Fibroblast of skin of right quadriceps (primary cell): ENCODE results near the gene WDFY2.

Experiments used
- DNase-seq: peaks from one replicate; pipeline ENCODE4 v3.0.0-alpha.2; 2013

Gene WDFY2

GRCh38 chr13:51719394-51719793 is 135.1 kb downstream of the WDFY2 start:
- DNase-seq: no peak

DNA sequence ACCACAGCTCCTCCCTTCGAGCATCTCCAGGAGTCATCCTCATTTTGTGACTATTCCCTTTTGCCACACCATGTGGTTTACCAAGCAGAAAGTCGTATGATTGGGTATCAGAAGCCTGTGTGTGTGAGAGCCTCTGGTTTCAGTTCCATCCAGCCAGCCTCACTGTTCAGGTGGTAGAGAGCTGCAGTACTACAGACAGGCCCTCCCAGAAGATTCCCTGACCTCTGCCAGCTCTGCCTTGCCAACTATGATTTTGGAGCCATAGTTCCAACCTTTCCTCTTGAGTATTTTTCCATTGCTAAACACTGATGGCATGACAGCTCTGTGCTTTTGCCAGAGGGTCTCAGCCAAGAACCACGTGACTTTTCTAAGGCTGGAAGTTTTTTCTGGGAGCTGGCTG is 137.2 kb downstream of the WDFY2 start:
- no peak for DNase-seq

- no peak for DNase-seq
Measured at GRCh38 chr13:51723529-51723928, 139.3 kb downstream of the WDFY2 start.

GRCh38 chr13:51724721-51725120 is 140.5 kb downstream of the WDFY2 start:
- DNase-seq: no peak

DNA sequence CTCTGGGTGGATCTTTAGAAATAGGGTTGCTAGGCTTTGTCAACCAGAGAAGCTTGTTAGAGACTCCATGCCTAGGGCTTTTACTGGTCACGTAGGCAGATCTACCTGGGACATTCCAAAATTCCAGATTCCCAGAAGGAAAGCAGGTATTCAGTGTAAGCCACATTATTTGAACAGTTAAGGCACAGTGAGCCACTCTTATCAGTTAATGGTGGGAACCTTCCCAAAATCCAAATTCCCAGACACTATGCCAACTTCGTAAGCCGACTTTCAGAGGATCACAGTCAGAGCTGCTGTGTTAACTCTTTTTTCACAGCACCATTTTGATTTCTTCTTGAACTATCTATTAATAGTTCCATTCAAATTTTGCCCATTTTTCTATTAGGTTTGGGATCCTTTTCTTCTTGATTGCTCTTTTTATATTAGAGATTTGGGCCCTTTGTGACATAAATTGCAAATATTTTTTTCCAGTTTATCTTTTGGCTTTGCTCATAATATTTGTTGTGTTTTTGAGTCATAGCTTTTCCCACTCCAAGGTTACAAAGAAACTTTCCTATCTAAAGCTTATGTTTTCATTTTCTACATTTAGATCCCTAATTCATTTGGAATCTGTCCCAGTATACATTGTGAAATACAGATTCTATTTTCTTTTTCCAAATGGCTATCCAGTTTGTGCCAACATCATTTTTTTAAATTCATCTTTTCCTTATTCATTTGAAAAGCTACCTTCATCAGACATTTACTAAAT is 142.4 kb downstream of the WDFY2 start:
- DNase-seq: peak; percentile 82

- DNase-seq: no peak
Measured at GRCh38 chr13:51727634-51728274, 143.5 kb downstream of the WDFY2 start.

GRCh38 chr13:51728275-51728673 is 144.0 kb downstream of the WDFY2 start:
- DNase-seq: no peak

DNA sequence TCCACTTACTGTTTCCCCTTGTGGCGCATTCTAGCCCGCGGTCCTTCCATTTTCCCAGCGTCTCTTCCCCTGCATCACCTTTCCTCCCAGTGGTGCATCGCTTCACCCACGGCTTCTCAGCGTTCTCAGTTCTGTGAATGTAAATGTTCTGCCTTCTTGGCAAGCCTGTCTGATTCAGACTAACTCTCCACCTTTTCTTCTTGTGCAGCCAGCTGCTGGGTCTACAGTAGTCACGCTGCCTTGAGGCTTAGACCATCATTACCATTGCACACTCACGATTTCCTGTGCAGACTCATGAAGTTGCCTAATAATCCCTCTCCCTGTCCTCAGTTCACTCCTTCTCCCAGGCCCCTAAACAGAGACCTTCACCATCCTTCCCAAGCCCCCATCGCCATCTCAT is 144.7 kb downstream of the WDFY2 start:
- DNase-seq: peak; percentile 79

GRCh38 chr13:51729866-51730553 is 145.7 kb downstream of the WDFY2 start:
- DNase-seq: peak; percentile 89

- no peak for DNase-seq
Measured at GRCh38 chr13:51730927-51731326, 146.7 kb downstream of the WDFY2 start.

DNA sequence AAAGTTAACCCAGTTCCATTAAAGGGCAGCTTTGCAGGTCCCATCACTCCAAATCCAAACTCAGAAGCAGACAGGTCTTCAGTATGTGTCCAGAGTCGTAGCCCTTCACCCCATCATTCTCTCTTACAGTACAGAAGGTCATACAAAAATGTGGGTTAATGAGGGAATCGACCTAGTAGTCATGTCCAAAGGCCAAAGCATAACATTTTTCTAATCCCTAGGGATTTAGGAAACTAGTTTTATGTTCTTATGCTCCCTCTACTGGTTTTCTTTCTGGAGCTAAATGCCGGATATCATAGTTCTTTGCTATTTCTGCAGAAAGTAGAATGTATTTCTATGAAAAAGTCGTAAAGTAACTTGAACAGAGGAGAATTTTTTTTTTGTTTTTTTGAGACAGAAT is 147.5 kb downstream of the WDFY2 start:
- peak; percentile 66 for DNase-seq

- peak; percentile 17 for DNase-seq
Measured at GRCh38 chr13:51733374-51734298, 149.4 kb downstream of the WDFY2 start.

DNA sequence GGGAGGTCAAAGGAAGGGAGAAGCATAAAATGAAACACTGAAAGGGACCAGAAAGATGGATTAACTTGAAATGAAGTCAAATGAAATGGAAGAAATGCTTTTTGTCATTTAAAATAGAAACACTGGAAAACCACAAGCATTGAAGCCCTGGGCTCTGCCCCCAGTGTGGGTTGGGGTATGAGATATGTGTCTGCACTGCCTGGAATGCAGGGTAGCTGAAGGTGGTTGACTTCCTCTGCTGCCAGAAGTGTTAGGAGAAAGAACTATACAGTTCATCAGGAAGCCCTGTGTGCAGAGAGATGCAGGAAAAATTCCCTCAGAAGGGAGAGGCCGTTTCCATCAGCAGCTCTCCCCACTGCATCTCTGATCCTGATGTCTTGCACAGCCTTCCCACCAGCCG is 150.5 kb downstream of the WDFY2 start:
- DNase-seq: peak; percentile 68

GRCh38 chr13:51737609-51738008 is 153.3 kb downstream of the WDFY2 start:
- no peak for DNase-seq

DNA sequence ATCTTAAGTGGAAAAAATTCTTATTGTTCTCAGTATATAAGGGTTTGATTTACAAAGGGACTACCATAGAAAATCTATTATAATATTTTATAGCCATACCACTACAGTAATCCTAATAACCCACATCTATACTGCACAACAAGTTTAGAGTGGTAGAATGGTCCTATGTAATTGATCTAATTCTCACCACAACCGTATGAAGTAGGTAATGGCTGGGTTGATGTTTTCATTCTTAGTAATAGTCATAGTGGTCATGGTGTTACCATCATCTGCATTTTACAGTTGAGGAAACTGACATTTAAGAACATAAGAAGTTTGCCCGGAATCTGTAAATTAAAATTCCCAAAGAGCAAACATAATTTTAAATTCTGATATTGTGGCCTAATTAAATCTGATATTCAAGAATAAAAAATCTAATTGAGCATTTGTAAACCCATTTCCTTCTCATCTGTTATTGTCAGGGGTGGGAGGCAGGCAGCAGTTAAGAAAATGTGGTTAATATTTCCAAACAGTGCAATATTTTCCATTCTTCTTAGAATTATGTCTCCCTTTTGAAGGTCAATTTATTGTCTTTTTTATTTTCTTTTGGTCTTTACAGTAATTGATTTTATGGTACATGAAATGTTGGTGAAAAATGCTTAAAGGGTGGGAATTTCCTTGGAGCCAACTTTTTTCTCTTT is 154.1 kb downstream of the WDFY2 start:
- DNase-seq: no peak

- DNase-seq: no peak
Measured at GRCh38 chr13:51739027-51739764, 154.9 kb downstream of the WDFY2 start.

DNA sequence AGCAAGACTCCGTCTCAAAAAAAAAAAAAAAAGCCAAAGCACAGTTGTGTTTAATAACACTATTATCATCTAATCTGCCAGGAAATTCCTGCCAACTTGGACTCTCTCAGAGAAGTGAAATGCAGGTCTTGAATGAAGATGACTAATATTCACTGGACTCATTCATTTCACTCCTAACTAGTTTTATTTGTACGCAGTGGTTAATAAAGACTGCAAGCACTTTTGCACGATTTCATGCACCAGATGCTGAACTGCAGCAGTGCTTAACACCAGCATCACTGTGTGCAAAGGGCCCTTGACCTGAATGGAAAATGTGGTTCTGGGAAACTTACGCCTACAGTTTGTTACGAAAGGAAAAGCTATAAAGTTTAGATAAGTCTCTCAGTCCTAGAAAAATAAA is 156.4 kb downstream of the WDFY2 start:
- DNase-seq: peak; percentile 31

- no peak for DNase-seq
Measured at GRCh38 chr13:51742031-51742430, 157.8 kb downstream of the WDFY2 start.

DNA sequence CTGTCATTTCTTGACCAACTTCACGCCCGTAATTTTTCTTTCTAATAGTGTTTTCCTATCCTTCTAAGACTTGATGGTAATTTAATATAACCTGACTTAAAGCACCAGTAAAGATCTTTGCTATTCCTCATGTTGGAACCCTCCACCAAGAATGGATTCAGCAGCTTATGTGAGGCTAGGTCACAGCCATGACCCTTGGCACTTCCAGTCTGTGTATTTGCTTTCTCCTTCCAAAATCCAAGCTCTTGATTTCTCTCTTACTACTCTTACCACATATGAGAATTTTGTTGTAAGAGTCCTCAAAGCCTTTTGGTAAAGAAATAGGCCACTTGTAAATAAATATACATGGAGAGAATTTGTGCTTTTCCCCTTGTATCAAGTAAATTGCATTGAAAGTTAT is 158.3 kb downstream of the WDFY2 start:
- no peak for DNase-seq

DNA sequence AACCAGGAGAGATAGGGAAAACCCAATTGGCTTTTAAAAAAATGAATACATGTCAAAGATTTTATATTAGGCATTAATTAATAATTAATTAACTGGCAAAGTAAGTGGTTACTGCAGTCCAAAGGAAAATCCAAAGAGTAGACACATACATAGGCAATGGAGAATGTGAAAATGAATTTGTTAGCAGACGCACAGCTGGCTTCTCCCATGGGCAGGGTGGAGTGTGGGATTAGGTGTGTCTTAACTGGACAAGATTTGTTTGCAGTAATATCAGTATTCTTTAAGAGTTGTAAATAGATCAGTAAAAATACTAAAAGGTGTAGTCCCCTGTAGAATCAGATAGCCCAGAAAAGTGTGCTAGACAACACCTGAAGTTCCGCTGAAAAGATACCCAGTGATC is 161.0 kb downstream of the WDFY2 start:
- no peak for DNase-seq

GRCh38 chr13:51746802-51747201 is 162.5 kb downstream of the WDFY2 start:
- no peak for DNase-seq
